Naive thymus-derived CD4-positive, alpha-beta T cell (primary cell): Measurements from ENCODE around the gene ANXA5. TPM values are rescaled to one million over a fixed set of nuclear protein-coding genes. Genes with fewer than 3 reads are reported as not detected.
"Not testable (repeated sequence)": the region's sequence is repeated elsewhere in the genome, so short reads cannot be mapped to it uniquely, and the experiment has no call there.

Experiments used
- ATAC-seq: fragments of 150-1000 bp; cut with Tn5 transposase; 2 replicates; pipeline ENCODE4 v1.10.0; 2021; ENCODE audit warnings: mild to moderate bottlenecking, moderate library complexity
- CTCF ChIA-PET: fragments of 350-600 bp; sonication (Branson Sonifier 250); formaldehyde crosslinking; loops from one replicate; lab custom pipeline; 2021; ENCODE audit warnings: antibody characterized with exemption; lab: Charles Lee
- POLR2A ChIA-PET: fragments of 350-600 bp; sonication (Branson Sonifier 250); formaldehyde crosslinking; loops from one replicate; lab custom pipeline; 2021; ENCODE audit warnings: antibody characterized with exemption, inconsistent platforms; lab: Charles Lee
- DNase-seq, 9 donors: peaks; one replicate each; pipeline versions ENCODE4 v3.0.0 to v3.0.0-alpha.2; 2020 to 2022; ENCODE audit warnings: mixed read lengths in 1 of 9
- H3K27ac ChIP-seq: one replicate; pipeline ENCODE4 v1.7.0; 2013; ENCODE audit warnings: mild to moderate bottlenecking, low read depth, low read length, moderate library complexity
- H3K27me3 ChIP-seq, 2 donors: one replicate each; pipeline ENCODE4 v1.7.0; 2013; ENCODE audit warnings: low read length in 2 of 2, mild to moderate bottlenecking in 2 of 2, moderate library complexity in 2 of 2; ENCODE audit not compliant: control insufficient read depth in 2 of 2, insufficient read depth in 2 of 2
- H3K36me3 ChIP-seq, 3 experiments: 1 replicate in 2 of 3; 2 replicates in 1 of 3; pipeline ENCODE4 v1.7.0; 2013; ENCODE audit warnings: low read length in 3 of 3, mild to moderate bottlenecking in 3 of 3, moderate library complexity in 1 of 3; ENCODE audit not compliant: insufficient read depth in 3 of 3, control insufficient read depth in 2 of 3
- H3K4me1 ChIP-seq, 2 donors: one replicate each; pipeline ENCODE4 v1.7.0; 2013; ENCODE audit warnings: low read length in 2 of 2, mild to moderate bottlenecking in 2 of 2, moderate library complexity in 1 of 2; ENCODE audit not compliant: control insufficient read depth in 2 of 2, insufficient read depth in 2 of 2
- H3K4me3 ChIP-seq: 2 replicates; pipeline ENCODE4 v1.7.0; 2013; ENCODE audit warnings: mild to moderate bottlenecking, low read length
- H3K9me3 ChIP-seq, 3 experiments: 1 replicate in 2 of 3; 2 replicates in 1 of 3; pipeline ENCODE4 v1.7.0; 2013; ENCODE audit warnings: low read length in 3 of 3; ENCODE audit not compliant: control insufficient read depth in 2 of 3
- H3K27ac Mint-ChIP-seq, 9 donors: one replicate each; pipeline ENCODE4 v1.8.0; 2020 to 2022; ENCODE audit warnings: mixed read lengths in 9 of 9, mild to moderate bottlenecking in 8 of 9, moderate library complexity in 5 of 9, inconsistent platforms in 2 of 9
- H3K27me3 Mint-ChIP-seq, 5 donors: one replicate each; pipeline ENCODE4 v1.8.0; 2021 to 2022; ENCODE audit warnings: mixed read lengths in 5 of 5, mild to moderate bottlenecking in 1 of 5
- H3K36me3 Mint-ChIP-seq, 5 donors: one replicate each; pipeline ENCODE4 v1.8.0; 2020 to 2022; ENCODE audit warnings: mixed read lengths in 5 of 5, mild to moderate bottlenecking in 3 of 5, inconsistent platforms in 1 of 5
- H3K4me1 Mint-ChIP-seq, 7 donors: one replicate each; pipeline ENCODE4 v1.8.0; 2020 to 2022; ENCODE audit warnings: mixed read lengths in 7 of 7, mild to moderate bottlenecking in 3 of 7, inconsistent platforms in 1 of 7
- H3K4me3 Mint-ChIP-seq, 10 donors: one replicate each; pipeline ENCODE4 v1.8.0; 2020 to 2022; ENCODE audit warnings: mild to moderate bottlenecking in 10 of 10, mixed read lengths in 10 of 10, moderate library complexity in 6 of 10, inconsistent platforms in 2 of 10
- H3K9me3 Mint-ChIP-seq, 11 donors: one replicate each; pipeline ENCODE4 v1.8.0; 2020 to 2022; ENCODE audit warnings: mixed read lengths in 11 of 11, mild to moderate bottlenecking in 4 of 11, inconsistent platforms in 1 of 11, moderate library complexity in 1 of 11
- intact Hi-C, 2 donors: fragments of 100-400 bp; cut with micrococcal nuclease; formaldehyde crosslinking; loops; one replicate each; pipeline ENCODE4 v1.15.1; 2023
- polyA plus RNA-seq, 2 donors: library from polyadenylated mRNA; unstranded; fragments of 300-500 nt; fragmentation: Illumina TruSeq; gene quantifications; one replicate each; pipeline ENCODE4 v1.2.3, GENCODE V29; 2021
- total RNA-seq, 6 experiments: library from RNA in 5 of 6; stranded (reverse) in 5 of 6; gene quantifications; 1 replicate in 5 of 6; 2 replicates in 1 of 6; pipeline ENCODE4 v1.2.3 and lab custom pipeline; 2021 to 2026

ANXA5 gene
- total and polyA plus RNA-seq, 7 experiments from 2014 or later = 25.5 to 180 (median 49.5) TPM

DNA sequence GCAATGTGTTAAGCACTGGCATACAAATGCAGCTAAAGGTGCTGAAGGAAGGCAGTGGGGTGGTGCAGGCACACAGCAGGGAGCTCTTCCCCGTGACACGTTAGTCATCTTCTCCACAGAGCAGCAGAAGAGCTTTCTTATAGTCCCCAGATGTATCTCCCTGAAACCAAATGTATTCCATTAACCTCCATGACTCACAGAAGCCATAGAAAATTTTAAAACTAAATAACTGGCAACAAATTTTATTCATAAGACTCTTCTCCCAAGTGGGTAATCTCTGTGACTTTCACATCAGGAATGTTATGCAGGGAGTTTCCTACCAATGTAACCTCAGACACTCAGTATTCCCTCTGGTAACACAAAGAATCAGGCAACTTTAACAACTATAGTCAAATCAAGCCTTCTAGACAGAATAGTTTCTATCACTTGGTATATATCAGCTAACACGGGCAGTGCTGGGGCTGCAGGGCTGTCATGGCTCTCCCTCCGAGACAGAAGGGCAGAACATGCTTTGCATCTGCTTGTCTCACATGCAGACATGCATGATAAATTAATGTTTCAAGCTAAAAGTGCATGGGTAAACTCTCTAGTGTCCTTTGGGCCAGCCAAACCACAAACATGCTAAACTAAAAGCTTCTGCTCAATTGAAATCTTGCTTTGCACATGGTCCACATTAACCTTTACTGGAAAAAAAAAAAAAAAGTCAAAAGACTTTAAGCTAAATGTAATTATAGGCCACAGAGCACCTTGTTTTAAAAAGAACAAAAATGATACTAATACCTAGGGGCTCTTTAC lies 28.2 kb downstream of the ANXA5 start:
- DNase-seq (no peak), ATAC-seq (no peak)
- Mint-ChIP-seq H3K36me3 (peaks cover 5 to 48% (median 21%) of the 10 kb centered on the region in 5 donors), H3K4me3 (no peak overlapping the region), H3K9me3 (peaks cover 0 to 1% (median 0%) of the 10 kb centered on the region in 11 donors), H3K27ac (no peak overlapping the region), H3K4me1 (no peaks in the 10 kb centered on the region), H3K27me3 (no peaks in the 10 kb centered on the region)
- ChIA-PET CTCF (no interaction called here), POLR2A (no interaction called here)
- Histone ChIP-seq H3K36me3 (peaks cover 0 to 19% (median 13%) of the 10 kb centered on the region in 3 experiments), H3K4me3 (no peak overlapping the region), H3K4me1 (no peaks in the 10 kb centered on the region), H3K9me3 (no peaks in the 10 kb centered on the region), H3K27me3 (no peaks in the 10 kb centered on the region), H3K27ac (no peak overlapping the region)
- intact Hi-C loops = no loop called here

DNA sequence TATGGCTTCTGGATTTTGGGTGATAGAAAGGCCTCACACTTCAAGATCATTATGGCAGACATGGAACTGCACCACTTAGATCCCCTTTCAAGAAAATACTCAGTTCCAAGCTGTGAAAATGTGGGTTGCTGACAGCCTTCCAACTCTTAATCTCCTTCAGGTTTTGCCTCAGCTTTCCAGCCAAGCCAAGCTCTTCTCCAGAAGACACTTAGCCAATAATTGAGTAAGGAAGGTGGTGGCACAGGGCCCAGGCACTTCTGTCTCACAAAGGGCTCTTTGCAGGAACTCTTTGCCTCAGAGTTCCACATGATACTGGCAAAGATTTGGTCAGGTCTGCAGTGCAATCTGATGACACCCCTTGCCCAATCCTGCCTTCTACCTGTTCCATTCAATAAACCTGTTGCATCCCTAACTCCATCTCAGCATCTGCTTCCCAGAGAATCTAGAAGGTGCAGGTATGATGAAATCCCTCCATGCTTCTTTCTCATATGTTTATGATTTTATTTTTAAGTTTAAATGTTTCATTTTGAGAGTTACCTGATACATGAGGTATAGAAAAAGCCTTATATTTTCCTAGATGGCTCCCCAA lies 30.6 kb downstream of the ANXA5 start:
- no peak overlapping the region for H3K4me3 Mint-ChIP-seq
- Histone ChIP-seq H3K27ac (no peak overlapping the region), H3K9me3 (no peaks in the 10 kb centered on the region), H3K4me1 (no peaks in the 10 kb centered on the region), H3K27me3 (no peaks in the 10 kb centered on the region), H3K36me3 (peaks cover 0 to 14% (median 5%) of the 10 kb centered on the region in 3 experiments), H3K4me3 (no peak overlapping the region)
- H3K4me1 Mint-ChIP-seq = no peaks in the 10 kb centered on the region
- H3K27me3 Mint-ChIP-seq = no peaks in the 10 kb centered on the region
- peaks cover under 1 to 42% (median 16%) of the 10 kb centered on the region in 5 donors for H3K36me3 Mint-ChIP-seq
- no peak for DNase-seq
- intact Hi-C loops = no loop called here
- POLR2A ChIA-PET = no interaction called here
- H3K27ac Mint-ChIP-seq = no peak overlapping the region
- ATAC-seq = no peak
- CTCF ChIA-PET = no interaction called here
- H3K9me3 Mint-ChIP-seq = peaks cover 0 to 2% (median 0%) of the 10 kb centered on the region in 11 donors

DNA sequence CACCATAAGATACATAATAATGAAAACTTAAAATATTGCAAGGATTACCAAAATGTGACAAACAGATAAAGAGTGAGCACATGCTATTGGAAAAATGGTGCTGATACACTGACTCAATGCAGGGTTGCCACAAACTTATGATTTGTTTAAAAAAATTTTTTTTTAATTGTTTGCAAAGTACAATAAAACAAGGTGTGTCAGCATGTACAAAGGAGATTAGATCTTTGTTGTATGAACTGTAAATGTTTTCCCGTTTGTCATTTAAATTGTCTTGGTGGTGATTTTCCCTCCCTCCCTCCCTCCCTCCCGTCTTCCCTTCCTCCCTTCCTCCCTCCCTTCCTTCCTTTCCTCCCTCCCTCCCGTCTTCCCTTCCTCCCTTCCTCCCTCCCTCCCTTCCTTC lies 31.4 kb downstream of the ANXA5 start:
- H3K4me1 Mint-ChIP-seq = peaks cover 0 to 5% (median 0%) of the 10 kb centered on the region in 7 donors
- peaks cover 0 to 47% (median 16%) of the 10 kb centered on the region in 5 donors for H3K36me3 Mint-ChIP-seq
- POLR2A ChIA-PET = no interaction called here

DNA sequence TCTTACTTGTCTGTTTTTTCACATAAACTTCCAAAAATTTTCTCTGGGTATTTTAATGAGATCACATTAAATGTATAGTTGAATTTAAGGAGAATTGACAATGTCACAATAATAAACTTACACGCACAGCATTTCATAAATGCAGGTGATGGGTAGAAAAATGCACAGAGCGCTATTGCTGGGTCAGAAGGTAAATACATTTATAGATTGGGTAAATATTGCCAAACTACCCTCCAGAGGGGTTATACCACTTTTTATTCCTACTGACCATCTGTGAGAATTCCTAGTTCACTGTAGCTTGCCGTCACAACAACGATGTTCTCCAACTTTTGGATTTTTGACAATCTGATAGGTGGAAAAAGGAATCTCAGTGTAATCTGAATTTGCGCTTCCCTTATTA lies 34.6 kb downstream of the ANXA5 start:
- no peak overlapping the region for H3K4me3 ChIP-seq
- no peak overlapping the region for H3K27ac ChIP-seq
- intact Hi-C loops = no loop called here
- Mint-ChIP-seq H3K27ac (no peak overlapping the region), H3K27me3 (peaks cover 0 to 4% (median 0%) of the 10 kb centered on the region in 5 donors), H3K4me3 (no peak overlapping the region), H3K9me3 (peaks cover 0 to 4% (median 0%) of the 10 kb centered on the region in 11 donors), H3K36me3 (peaks cover 0 to 37% (median 10%) of the 10 kb centered on the region in 5 donors), H3K4me1 (peaks cover 0 to 5% (median 0%) of the 10 kb centered on the region in 7 donors)
- ATAC-seq (no peak), DNase-seq (no peak)
- no peaks in the 10 kb centered on the region for H3K9me3 ChIP-seq
- POLR2A ChIA-PET = no interaction called here
- no peaks in the 10 kb centered on the region for H3K27me3 ChIP-seq
- no peaks in the 10 kb centered on the region for H3K36me3 ChIP-seq
- no peaks in the 10 kb centered on the region for H3K4me1 ChIP-seq
- CTCF ChIA-PET = no interaction called here

More for the DNA sequence above, 31.4 kb downstream of the ANXA5 start:
- no peak overlapping the region for H3K27ac Mint-ChIP-seq
- peaks cover 0 to 3% (median 0%) of the 10 kb centered on the region in 11 donors for H3K9me3 Mint-ChIP-seq
- Histone ChIP-seq H3K4me3 (no peak overlapping the region), H3K9me3 (no peaks in the 10 kb centered on the region), H3K36me3 (peaks cover 0 to 14% (median 5%) of the 10 kb centered on the region in 3 experiments), H3K4me1 (no peaks in the 10 kb centered on the region), H3K27ac (no peak overlapping the region), H3K27me3 (no peaks in the 10 kb centered on the region)
- CTCF ChIA-PET = no interaction called here
- ATAC-seq (no peak), DNase-seq (no peak)
- intact Hi-C loops = no loop called here
- no peak overlapping the region for H3K4me3 Mint-ChIP-seq
- H3K27me3 Mint-ChIP-seq = no peaks in the 10 kb centered on the region

DNA sequence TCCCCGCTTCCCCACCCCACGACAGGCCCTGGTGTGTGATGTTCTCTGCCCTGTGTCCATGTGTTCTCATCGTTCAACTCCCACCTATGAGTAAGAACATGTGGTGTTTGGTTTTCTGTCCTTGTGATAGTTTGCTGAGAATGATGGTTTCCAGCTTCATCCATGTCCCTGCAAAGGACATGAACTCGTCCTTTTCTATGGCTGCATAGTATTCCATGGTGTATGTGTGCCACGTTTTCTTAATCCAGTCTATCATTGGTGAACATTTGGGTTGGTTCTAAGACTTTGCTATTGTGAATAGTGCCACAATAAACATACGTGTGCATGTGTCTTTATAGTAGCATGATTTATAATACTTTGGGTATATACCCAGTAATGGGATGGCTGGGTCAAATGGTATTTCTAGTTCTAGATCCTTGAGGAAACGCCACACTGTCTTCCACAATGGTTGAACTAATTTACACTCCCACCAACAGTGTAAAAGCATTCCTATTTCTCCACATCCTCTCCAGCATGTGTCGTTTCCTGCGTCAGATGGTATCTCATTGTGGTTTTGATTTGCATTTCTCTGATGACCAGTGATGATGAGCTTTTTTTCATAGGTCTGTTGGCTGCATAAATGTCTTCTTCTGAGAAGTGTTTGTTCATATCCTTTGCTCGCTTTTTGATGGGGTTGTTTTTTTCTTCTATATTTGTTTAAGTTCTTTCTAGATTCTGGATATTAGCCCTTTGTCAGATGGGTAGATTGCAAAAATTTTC lies 36.4 kb downstream of the ANXA5 start:
- CTCF ChIA-PET, H3K27me3 ChIP-seq, H3K27me3 Mint-ChIP-seq, H3K4me3 ChIP-seq, DNase-seq, H3K4me1 ChIP-seq, H3K9me3 ChIP-seq, H3K4me3 Mint-ChIP-seq, H3K27ac Mint-ChIP-seq, H3K4me1 Mint-ChIP-seq, H3K9me3 Mint-ChIP-seq, POLR2A ChIA-PET, H3K27ac ChIP-seq, H3K36me3 ChIP-seq, ATAC-seq, intact Hi-C loops: not testable (repeated sequence)
- peaks cover 0 to 29% (median 6%) of the 10 kb centered on the region in 5 donors for H3K36me3 Mint-ChIP-seq

DNA sequence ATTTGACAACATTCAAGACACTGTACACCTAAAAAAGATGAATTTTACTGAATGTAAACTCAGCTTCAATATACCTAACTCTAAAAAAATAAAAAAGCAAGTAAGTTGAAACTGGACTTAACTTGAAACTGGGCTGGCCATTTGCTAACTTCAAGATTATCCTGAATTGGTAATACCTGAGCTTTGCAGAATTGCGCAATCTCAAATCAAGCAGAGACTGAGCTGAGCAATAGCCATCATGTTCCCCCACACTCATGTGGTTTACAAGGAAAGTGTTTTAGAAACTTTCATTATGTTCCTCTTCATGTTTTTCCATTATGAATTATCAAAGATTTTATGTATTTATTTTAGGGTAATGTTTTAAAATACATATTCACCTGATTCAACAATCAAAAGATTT lies 38.7 kb downstream of the ANXA5 start:
- DNase-seq (no peak), ATAC-seq (no peak)
- peaks cover 0 to 5% (median 0%) of the 10 kb centered on the region in 7 donors for H3K4me1 Mint-ChIP-seq
- H3K9me3 Mint-ChIP-seq = peaks cover 0 to 4% (median 0%) of the 10 kb centered on the region in 11 donors
- ChIA-PET POLR2A (no interaction called here), CTCF (no interaction called here)
- Histone ChIP-seq H3K27ac (no peak overlapping the region), H3K27me3 (no peaks in the 10 kb centered on the region), H3K36me3 (no peaks in the 10 kb centered on the region), H3K9me3 (no peaks in the 10 kb centered on the region), H3K4me1 (no peaks in the 10 kb centered on the region), H3K4me3 (no peak overlapping the region)
- no peak overlapping the region for H3K27ac Mint-ChIP-seq
- intact Hi-C loops = loop anchor here in 1 of 2 donors (5.0 kb wide), 1 partner anchor 176 kb away; no protein-coding TSS in a partner anchor
- peaks cover 0 to 18% (median under 1%) of the 10 kb centered on the region in 5 donors for H3K36me3 Mint-ChIP-seq
- H3K27me3 Mint-ChIP-seq = peaks cover 0 to 18% (median 4%) of the 10 kb centered on the region in 5 donors
- H3K4me3 Mint-ChIP-seq = no peak overlapping the region
